NCI-H460 (cell line): Measurements from ENCODE around the gene EEF1AKMT2. TPM values are rescaled to one million over a fixed set of nuclear protein-coding genes. Genes with fewer than 3 reads are reported as not detected.
A peak's percentile ranks its signal among the peaks of the same experiment; 100 is the strongest.
"Not testable (repeated sequence)": the region's sequence is repeated elsewhere in the genome, so short reads cannot be mapped to it uniquely, and the experiment has no call there.

ENCODE experiments used
- DNase-seq: peaks from one replicate; pipeline ENCODE4 v3.0.0-alpha.2; 2016; ENCODE audit warnings: low read depth; ENCODE audit errors: extremely low read depth
- total RNA-seq: library from RNA; depleted of rRNA; stranded (reverse); fragments of >200 nt; shearing (Covaris generic); gene quantifications from 2 replicates; pipeline ENCODE4 v1.2.3, GENCODE V29; 2014

EEF1AKMT2 gene
- total RNA-seq, 1 experiment from 2014 or later, result 44.3 TPM

DNA sequence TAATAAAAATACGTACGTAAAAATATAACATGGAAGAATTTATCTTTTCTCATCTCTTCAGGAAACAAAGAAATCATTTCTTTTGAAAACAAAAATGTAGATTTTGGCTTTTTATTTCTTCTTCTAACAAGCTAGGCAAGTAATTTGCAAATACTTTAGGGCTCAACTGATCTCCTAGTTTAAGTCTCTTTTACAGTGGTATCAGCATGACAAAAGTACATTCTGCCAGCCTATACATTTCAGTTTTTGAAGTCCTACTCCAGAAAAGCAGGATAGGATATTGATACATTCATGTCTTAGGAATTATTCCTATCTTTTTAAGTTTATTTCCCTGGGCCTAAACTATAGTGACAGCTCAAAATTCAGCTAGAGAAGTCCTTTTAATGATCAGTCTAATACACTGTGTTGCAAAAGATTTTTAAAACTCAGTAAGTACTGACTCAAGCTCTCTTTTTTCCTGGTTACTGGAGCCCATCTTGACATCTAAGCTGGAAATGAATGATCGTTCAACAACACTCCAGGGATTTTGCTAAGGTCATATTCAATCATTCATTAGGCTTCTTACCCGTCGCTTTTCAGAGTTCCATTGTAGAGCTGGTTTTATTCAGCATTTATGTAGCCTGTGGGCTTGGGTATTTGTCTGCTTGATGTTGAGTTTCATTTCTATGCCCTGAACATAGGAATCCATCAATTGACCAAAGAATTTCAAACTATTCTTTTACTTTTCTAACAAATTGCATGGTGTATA is 35.4 kb downstream of the EEF1AKMT2 start:
- DNase-seq, result no peak

DNA sequence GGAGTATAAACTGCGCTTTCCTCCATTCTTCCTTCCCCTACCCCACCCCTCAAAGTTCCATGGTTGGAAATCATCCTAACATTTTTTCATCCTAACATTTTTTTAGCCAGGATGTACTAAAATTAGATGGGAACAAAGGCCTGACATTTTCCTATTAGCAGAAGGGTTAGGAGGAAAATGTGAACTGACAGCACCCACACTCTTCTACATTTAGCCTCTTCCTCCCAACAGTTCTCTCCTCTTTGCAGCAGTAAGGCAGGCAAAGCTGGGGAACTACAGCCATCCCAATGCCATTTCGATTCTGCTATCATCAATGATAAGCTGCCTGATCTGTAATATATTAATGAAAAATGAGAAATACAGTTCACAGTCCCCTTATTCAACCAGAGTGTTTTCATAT is 36.1 kb downstream of the EEF1AKMT2 start:
- DNase-seq, result no peak

DNA sequence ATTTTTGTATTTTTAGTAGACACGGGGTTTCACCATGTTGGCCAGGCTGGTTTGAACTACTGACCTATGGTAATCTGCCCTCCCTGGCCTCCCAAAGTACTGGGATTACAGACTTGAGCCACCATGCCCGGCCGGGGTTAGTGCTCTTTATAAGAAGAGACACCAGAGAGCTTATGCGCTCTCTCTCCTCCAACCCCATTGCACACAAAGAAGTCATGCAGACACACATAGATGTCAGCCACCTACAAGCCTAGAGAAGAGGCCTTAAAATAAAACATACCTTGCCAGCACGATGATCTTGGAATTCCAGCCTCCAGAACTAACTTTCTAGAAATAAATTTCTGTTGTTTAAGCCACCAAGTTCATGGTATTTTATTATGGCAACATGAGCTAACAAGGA is 37.5 kb downstream of the EEF1AKMT2 start:
- DNase-seq, result no peak

DNA sequence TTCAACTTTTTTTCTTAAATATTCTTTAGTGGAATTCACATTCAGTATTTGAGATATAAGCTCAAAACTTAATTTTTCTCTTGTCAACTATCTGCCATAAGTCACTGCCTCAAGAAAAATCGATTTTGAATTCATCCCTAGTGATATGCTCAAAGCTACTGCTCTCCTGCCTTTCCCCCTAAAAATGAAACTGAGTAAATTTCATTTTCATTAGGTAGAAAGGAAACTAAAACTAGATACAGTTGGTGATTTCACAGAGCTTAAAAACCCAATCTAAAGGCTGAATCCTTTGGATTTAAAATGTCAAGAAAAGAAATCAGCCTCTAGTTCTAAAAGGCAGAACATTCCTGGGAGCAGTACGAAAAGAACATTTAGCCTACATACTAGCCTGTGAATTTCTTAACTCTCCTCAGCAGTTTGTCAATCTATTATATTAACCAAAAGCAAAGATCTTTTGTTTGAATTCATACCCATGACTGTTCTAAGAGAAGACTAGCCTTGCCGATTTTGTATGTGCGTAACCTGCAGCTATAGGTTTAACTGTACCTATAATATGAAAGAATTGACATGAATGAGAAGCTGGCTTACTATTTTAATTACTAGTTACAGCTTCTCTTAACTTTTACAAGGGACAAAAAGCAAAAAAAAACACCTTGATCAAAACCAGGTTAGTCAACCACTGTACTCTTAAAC is 42.6 kb downstream of the EEF1AKMT2 start:
- DNase-seq, result no peak

DNA sequence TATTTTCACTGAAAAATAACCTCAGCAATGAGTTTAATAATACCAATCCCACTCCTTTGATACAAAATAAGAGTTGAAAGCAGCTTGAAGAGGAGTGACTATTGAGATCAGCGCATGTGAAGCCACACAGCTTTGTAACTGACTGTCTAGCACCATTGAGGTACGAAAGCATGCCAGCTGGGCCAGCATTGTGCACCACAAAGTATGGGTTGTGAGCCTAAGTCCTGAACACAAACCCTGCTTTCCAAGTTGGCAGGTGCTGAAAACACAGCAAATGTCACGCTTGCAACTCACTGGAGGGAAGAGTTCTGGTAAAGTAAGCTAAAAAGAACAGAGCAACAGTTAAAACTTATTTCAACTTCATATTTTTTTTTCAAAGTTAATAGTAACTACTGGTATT is 43.5 kb downstream of the EEF1AKMT2 start:
- DNase-seq, result no peak

DNA sequence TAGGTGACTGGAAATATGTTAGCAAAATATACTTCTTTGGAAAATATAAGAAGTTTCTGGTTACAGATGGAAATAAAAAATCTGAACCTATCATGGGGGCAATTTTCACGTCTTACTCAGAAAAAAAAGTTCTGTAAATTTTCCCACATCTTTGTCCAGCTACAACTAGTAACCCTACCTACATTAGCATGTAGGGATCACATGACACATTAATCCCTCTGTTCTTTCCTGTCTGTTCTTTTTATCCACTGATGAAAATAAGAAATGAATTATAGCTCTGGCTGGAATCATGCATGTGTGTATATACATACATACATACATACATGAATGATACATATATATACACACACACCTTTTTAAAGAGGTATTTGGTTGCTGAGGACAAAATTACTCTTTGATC is 43.9 kb downstream of the EEF1AKMT2 start:
- DNase-seq, result no peak

DNA sequence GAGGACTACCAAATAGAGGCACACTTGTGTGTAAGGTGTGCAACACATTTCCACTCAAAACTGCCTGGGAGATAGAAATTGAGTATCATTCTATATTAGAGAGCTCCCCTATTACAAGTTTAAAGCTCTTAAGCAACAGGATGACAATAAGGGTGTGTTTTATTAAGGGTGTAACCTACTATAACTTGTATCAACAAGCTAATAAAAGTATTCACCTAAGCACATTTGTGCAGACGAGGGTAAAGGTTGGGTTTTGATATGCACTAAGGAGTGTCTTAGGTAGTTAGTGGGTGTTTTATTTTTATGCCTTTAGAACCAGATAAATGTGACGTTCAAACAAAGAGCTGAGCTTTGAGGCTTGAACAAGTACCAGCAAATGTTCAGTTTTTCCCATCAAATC is 44.7 kb downstream of the EEF1AKMT2 start:
- DNase-seq, result no peak

DNA sequence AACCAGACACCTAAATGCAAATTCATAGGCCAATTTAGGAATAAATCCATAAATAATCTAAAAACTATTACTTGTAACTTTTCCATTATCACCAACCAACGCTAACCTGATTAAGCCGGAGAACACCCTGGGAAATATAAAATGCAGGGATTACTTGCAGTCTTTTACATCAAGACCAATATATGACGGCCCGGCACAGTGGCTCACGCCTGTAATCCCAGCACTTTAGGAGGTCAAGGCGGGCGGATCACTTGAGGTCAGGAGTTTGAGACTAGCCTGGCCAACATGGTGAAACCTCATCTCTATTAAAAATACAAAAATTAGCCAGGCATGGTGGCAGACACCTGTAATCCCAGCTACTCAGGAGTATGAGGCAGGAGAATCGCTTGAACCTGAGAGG is 45.2 kb downstream of the EEF1AKMT2 start:
- not testable (repeated sequence) for DNase-seq

DNA sequence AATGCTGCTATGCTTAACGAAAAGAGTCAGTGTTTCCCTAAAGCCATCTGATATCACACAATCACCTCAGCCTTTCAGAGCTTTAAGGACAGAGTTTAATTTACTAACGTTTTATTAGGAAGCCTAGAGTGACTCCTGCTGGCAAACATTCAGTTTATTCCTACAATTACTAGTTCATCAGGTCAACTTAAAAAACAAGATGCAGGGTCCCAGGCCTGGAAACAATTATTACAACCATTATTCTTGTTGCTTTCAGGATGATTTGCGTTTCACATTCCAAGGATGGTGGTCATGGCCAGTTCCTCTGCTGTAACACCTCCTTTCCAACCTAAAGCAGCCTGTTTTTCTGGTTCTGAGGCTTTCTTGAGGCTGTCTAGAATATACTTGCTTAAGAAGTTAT is 46.0 kb downstream of the EEF1AKMT2 start:
- DNase-seq, result peak; percentile 26

DNA sequence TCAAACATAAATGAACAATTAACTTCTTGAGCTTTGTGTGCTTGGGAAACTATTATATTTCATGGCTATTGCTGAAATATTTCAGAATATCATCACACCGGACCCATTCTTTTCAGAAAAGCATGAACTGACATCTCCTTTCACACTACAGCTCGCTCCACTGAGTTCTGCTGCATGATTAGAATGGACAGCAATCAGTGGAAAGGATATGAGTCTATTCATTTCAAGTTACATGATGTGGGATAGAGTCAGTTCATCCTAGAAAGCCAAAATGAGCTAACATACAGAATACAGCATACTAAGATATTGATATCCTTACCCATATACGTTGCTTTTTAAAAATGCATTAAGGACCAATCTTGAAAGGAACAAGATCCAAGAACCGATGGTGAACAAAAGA is 46.4 kb downstream of the EEF1AKMT2 start:
- no peak for DNase-seq

DNA sequence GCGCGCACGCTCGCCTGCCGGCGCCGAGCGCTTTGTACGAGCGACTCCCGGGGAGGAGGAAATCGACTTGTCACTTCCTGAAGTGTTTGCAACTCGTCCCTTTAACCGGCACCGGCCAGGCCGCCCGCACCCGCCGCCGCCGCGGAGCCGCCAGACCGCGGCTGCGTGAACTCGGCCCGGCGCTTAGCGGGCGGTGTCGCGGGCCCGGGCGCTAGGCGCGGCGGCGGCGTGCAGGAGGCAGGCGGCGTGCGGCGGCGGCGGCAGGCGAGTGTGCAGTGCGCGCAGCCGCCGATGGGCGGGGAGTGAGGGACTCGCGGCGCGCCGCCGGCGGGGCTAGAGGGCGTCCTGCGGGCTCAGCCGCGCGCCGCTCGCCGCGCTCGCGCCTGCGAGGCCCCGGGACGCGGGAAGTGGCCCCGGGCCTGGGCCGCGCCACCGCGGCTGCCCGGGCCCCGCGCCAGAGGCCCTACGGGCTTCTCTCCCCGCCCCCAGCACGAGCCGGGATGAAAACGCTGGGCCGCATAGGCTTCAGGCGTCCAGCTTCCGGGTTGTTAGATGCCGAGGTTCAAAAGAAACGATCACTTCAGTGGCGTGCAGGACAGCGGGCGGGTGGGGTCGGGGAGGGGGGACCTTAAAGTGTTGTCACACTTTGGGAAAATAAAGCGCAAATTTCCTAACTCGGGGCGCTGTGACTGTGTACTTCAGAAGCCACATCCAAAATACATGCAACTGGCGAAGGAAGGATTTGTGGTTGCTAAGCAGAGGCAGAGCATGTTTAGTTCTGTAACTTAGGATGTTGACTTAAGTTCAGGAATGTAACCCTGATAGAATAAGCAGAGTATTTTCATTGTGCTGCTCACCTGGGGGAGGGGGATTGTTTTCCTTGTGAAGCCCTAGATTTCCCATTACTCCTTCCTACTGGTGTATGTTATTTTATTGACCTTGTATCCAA is 47.3 kb downstream of the EEF1AKMT2 start, which contains the start of gene FAM53B:
TSS of gene FAM53B (minus strand) at position 277 of the 949 bp plus-strand sequence. CDS start 37,665 bp downstream, outside the sequence.
- DNase-seq, result peak; percentile 77

DNA sequence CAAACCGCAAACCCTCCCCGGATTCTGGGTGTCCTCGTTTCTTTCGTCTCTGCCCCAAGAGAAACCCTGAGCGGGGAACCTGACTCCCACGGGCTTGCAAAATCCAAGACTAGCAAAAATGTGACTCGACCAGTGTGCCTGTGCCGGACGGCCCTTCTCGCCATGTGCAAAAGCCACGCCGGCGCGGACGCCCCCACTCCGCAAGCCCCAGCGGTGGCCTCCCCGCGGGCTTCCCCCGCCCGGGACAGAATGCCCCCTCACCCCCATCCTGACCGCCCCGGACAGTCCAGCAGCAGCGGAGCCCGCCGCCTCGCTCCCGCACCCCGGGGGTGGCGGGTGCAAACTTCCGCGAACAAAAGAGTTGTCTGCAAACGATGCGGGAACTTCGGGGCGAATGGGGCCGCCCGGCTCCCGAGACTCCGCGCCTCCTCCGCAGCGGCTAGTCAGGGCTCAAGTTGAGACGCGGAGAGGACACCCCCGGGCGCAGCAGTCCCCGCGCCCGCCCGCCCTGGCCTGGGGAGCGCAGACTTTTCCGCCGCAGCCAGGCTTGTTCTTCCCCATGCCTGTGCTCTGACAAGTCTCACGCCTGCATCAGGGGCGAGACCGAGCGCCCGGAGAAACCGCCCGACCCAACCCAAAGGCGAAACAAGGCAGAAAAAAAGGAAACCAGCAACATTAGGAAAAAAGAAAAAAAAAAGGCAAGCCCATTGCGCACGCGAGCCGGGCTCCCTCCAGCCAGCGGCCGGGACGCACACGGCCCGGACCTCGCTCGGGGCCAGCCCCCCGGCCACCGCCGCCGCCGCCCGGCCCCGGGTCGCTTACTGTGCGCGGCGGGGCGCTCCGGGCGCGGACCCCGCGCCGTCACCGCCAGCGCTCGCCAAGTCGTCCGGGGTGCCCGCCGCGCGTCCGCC is 48.2 kb downstream of the EEF1AKMT2 start:
- no peak for DNase-seq

DNA sequence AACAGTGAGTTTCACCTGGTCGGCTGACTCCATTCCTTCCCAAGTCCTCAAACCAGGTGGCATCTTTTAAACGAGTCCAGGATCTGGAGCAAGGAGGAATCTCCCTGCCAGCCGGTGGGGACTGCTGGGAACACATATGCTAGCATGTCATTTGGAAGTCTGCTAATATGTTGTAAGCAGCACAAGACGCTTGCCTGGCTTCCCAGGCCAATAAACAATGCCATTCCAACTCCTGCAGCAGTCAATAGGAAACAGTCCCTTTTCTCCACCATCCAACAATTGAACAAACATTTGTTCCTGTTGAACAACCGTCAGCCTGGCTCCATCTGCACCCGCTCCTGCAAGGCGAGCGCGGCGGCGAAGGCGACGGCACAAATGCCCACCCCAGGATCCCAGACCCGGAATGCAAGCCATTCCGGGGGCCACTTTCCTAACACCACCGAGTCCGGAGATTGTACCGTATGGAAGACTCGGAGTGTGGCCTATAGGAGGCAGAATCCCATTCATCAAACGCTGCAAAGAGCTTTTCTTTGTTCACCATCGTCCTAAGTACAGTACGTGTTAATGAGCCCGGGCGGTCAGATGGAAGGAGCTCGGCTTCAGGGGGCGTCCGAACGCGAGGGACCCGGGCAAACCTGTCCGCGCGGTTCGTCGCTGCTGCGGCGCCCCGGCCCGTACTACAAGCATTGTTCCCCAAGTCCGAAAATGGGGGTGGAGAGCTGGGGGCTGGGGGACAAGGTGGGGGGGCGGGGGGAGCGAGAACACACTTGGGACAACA is 49.1 kb downstream of the EEF1AKMT2 start:
- no peak for DNase-seq

DNA sequence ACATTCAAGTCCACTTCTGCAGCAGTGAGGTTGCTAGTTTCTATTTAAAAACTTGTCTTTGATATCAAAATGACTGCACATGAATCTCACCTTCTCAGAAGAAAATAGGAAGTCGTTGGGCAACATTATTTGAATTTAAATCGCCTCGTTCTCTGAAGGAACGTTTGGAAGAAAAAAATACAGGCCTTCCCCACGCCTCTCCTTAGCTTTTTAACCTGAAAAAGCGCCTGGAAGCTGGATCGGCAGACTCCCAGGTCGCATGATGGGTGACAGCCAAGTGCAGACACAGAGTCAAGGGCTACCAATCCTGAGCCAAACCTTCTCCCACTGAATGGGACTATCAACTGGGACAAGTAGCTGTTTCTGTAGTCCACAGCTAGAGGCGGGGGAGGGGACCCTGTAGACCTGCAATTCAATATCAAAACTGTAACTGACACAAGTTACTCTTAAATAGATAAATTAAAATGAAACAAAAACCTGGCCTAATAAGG is 49.7 kb downstream of the EEF1AKMT2 start:
- DNase-seq, result no peak

DNA sequence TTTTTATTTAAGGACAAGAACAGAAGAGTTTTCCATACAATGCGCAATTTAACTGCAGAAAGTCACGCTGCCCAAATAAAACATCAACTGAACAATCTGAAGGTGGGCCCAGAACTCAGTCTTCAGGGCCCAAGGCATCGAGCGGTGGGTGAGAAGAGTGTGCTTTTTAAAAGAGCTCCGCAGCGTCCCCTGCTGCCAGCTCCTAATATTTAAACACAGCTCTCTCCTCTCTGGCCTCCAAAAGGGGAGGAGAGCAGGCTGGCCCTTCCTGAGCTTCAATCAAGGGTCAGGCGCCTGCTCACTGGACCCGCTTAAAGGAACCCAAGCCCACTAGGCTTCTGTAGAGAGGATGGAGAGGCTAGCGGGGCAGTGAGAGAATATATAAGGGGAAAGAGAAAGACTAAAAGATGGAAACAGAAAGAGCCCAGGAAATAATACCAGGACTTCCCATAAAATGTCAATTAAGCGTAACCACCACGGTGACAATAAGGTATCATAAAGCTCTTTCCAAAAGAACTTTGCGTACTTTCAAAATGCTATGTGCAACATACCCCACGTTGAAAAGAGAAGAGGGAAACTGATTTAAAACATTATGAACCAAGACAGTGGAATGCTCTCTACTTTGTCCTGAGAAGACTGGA is 50.3 kb downstream of the EEF1AKMT2 start:
- DNase-seq, result peak; percentile 54

DNA sequence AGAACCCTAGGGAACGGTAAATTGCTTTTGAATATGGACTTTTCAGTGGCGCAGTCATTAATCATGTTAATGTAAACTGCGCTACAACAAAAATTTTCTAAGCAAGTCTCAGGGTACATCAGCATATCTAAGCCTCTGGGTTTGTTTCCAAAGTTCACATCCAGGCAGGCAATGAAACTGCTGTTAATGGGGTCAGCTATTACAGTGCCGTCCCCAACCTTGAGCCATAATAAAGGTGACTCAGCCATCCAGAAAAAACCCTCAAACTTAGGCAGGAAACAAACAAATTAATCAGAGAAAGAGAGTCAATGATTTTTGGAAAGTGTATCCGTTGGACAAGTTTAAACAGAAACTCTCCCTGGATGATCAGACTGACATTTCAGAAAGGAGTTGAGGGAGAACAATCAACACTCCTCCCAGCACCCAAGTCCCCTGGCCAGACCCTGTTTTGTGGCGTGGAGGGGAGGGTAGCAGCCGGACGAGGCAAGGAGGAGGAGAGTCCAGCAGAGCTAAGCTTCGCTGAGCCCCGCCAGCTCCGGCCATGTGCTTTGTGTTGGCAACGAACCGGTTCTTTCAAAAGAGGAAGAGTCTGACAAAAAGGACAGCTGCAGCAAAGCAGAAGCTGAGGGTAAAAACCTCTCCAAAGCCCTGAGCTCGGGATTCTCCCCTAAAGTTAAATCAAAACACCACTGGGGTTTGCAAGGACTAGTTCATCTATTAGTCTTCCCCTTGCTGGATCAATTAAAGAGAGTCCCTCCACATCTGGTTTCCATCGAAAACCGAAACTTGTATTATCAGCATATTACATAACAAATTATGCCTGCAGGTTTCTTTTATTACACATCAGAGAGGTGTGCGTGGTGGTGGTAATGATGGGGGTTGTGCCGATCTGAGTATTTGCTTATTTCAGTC is 51.1 kb downstream of the EEF1AKMT2 start:
- DNase-seq, result no peak

DNA sequence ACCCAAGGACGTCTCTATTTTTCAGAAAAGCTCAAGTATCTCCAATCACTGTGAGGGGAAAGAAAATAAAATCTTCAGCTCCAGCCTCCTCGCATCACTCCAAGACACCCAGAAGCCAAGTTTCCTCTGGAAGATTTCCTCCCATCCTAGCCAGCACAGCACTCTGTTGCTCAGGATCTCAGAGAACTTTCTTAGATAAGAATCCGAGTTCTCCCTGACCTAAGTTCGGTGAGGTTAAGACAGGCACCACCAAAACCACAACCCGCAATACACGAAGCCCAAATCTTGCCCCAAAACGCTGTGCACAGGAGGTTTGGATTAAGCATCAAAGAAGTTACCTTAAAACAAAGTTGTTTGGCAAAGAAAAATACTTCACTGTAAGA is 51.7 kb downstream of the EEF1AKMT2 start:
- DNase-seq, result no peak
